ENCODE results near the gene OVCA2.

The OVCA2 gene

GRCh38 chr17:2041561-2042389 lies at the start of gene OVCA2:
Gene OVCA2, plus strand, starts transcription at chr17:2042022. Its CDS starts 26 bp downstream, at chr17:2042048.
- peak; percentile 96 for DNase-seq (ENCODE audit: low spot score)
- Mint-ChIP-seq H3K27me3 (ENCODE audit: low read depth) (no peaks in the 10 kb centered on the region), H3K36me3 (ENCODE audit: low read depth) (peaks cover 21% of the 10 kb centered on the region), H3K9me3 (no peaks in the 10 kb centered on the region), H3K27ac (peak within 1 kb of the TSS; percentile 94), H3K4me1 (ENCODE audit: low read depth) (peaks cover 11% of the 10 kb centered on the region), H3K4me3 (peak within 1 kb of the TSS; percentile 94)

DNA sequence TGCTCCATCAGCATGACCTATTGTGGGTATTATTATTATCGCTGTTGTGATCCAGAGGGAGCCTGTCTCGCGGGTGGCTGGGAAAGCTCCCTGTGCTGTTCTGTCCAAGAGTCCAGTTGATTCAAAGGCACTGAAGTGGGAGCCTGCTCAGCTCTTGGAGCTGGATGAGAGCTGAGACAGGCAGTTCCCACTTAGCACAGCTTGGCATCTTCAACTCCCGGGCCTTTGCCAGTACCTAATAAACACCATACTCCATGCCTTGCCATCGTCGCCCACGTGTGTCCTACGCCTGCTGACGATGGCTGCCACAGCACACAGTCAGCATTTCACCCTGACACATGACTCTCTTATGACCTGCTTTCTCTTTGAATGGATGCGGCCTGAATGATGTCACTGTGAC lies 49.3 kb upstream of the OVCA2 start:
- Mint-ChIP-seq H3K36me3 (ENCODE audit: low read depth) (no peaks in the 10 kb centered on the region), H3K27ac (no peak overlapping the region), H3K27me3 (ENCODE audit: low read depth) (peaks cover 32% of the 10 kb centered on the region), H3K9me3 (no peaks in the 10 kb centered on the region), H3K4me3 (no peak overlapping the region), H3K4me1 (ENCODE audit: low read depth) (no peaks in the 10 kb centered on the region)
- DNase-seq (ENCODE audit: low spot score): no peak

- no peaks in the 10 kb centered on the region for H3K4me1 Mint-ChIP-seq (ENCODE audit: low read depth)
- H3K9me3 Mint-ChIP-seq: no peaks in the 10 kb centered on the region
- no peak for DNase-seq (ENCODE audit: low spot score)
- peaks cover 40% of the 10 kb centered on the region for H3K27me3 Mint-ChIP-seq (ENCODE audit: low read depth)
- no peak overlapping the region for H3K27ac Mint-ChIP-seq
- H3K36me3 Mint-ChIP-seq (ENCODE audit: low read depth): no peaks in the 10 kb centered on the region
- no peak overlapping the region for H3K4me3 Mint-ChIP-seq
Measured at GRCh38 chr17:1994707-1995106, 47.1 kb upstream of the OVCA2 start.

- Mint-ChIP-seq H3K4me1 (ENCODE audit: low read depth) (no peaks in the 10 kb centered on the region), H3K9me3 (no peaks in the 10 kb centered on the region), H3K27ac (no peak overlapping the region), H3K27me3 (ENCODE audit: low read depth) (peaks cover 43% of the 10 kb centered on the region), H3K36me3 (ENCODE audit: low read depth) (no peaks in the 10 kb centered on the region), H3K4me3 (no peak overlapping the region)
- DNase-seq (ENCODE audit: low spot score): no peak
Measured at GRCh38 chr17:1995321-1995892, 46.4 kb upstream of the OVCA2 start.

DNA sequence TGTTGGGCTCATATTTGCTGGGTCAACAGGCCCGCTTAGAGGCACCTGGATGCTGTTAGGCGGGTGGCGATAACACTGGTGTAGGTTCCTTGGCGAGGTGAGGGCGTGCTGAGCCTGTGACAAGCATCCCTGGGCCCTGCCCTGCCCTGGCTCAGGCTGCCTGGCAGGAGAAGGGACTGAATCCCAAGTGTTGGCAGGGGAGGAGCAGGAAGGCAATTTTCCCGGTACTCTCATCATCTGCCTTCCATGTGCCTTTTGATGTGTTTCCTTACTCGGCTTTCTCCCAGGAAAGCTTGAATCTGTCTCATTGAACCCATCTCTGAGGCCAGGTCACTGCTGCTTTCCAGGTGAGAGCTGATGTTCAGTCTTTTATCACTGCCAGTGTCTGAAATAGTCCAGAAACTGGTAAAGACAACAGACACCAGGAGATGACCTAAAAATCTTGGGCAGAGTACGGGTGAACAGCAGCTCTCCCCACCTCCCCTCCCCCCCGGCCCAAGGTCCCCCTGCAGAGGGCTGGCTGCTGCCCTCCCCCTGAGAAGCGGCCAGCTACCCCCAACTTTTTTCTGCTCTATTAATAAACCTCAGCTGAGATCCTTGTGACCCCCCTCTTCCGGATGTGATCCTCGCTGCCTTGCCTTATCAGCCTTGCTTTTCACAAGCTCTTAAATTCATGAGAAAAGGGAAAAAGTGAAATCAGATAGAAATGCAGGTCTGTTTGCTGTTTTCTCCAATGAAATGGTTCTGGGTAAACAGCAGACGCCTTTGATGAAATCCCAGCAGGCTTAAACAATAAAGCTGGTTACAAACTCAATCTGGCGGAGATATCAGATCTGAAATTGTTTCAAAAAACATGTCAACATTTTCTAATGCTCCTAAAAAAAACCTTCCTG lies 45.7 kb upstream of the OVCA2 start:
- DNase-seq (ENCODE audit: low spot score): no peak
- H3K27ac Mint-ChIP-seq: no peak overlapping the region
- H3K4me1 Mint-ChIP-seq (ENCODE audit: low read depth): no peaks in the 10 kb centered on the region
- no peak overlapping the region for H3K4me3 Mint-ChIP-seq
- peaks cover 44% of the 10 kb centered on the region for H3K27me3 Mint-ChIP-seq (ENCODE audit: low read depth)
- no peaks in the 10 kb centered on the region for H3K9me3 Mint-ChIP-seq
- no peaks in the 10 kb centered on the region for H3K36me3 Mint-ChIP-seq (ENCODE audit: low read depth)

- DNase-seq (ENCODE audit: low spot score): no peak
- Mint-ChIP-seq H3K9me3 (no peaks in the 10 kb centered on the region), H3K27me3 (ENCODE audit: low read depth) (peaks cover 44% of the 10 kb centered on the region), H3K4me1 (ENCODE audit: low read depth) (no peaks in the 10 kb centered on the region), H3K4me3 (no peak overlapping the region), H3K27ac (no peak overlapping the region), H3K36me3 (ENCODE audit: low read depth) (no peaks in the 10 kb centered on the region)
Measured at GRCh38 chr17:1996800-1997288, 45.0 kb upstream of the OVCA2 start.

DNA sequence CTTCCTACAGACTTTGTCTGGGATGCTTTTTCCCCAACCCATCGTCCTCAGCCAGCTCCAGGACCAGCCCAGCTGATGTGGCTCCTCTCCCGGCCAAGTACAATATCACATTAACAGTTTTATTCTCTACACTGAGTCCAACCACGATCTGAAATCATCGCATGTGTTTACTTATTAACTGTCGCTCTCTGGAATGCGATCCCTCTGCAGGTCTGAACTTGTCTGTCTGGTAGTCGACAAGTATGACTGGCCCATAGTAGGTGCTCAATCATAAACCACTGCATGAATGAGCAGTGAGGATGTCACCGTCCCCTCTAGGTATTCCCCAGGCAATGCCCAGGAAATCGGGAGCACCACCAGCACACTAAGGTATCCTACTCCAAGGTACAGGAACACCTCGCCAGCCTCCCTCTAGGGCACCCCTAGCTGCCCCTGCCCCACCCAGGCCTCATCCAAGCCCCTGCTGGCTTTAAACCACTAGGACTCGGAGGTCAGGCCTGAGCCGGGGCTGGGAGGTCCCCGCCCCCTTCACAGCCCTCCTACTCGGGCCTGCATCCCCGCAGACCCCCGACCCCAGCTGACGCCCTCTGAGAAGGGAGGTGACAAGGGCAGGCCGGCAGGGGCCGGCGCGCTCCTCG lies 44.4 kb upstream of the OVCA2 start:
- Mint-ChIP-seq H3K4me3 (no peak overlapping the region), H3K27ac (no peak overlapping the region), H3K36me3 (ENCODE audit: low read depth) (no peaks in the 10 kb centered on the region), H3K9me3 (no peaks in the 10 kb centered on the region), H3K27me3 (ENCODE audit: low read depth) (peaks cover 44% of the 10 kb centered on the region), H3K4me1 (ENCODE audit: low read depth) (no peaks in the 10 kb centered on the region)
- no peak for DNase-seq (ENCODE audit: low spot score)

DNA sequence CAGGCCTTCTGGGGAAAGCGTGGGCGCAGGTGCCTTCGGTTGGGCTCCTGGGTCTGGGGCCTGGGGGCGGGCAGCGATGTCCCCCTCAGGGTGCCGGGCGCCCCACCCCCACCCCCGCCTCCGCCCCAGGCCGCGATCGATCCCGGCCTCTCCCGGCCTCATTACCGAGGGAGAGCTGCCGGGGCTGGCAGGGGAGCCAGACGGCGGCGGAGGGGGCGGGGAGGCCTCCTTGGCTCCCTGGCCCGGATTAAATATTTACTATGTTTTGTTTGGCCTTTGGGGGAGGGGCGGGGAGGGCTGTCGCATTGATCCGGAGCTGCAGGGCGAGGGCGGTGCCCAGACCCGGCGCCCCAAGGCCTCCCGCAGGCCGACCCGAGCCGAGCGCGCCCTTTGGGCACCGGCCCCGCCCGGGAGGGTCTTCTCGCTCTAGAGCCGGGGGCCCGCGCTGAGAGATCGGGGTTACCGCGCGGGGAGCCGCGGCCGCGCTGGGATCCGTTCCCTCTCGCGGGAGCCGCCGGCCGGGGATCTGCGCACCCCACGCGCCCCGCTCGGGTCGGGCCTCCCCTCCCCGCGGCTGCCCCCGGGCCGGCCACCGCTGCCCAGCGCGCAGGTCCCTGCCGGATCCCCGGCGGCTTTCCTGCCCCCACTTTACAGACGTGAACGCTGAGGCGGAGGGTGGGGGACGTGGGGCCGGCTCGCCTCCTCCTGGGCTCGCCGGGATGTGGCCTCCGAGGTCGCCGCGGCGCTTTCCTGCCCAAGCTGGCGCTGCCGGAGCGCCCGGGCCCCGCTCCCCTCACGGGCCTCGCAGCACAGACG lies 43.7 kb upstream of the OVCA2 start:
- DNase-seq (ENCODE audit: low spot score): no peak
- Mint-ChIP-seq H3K27me3 (ENCODE audit: low read depth) (peaks cover 44% of the 10 kb centered on the region), H3K9me3 (no peaks in the 10 kb centered on the region), H3K4me1 (ENCODE audit: low read depth) (no peaks in the 10 kb centered on the region), H3K27ac (no peak overlapping the region), H3K4me3 (no peak overlapping the region), H3K36me3 (ENCODE audit: low read depth) (no peaks in the 10 kb centered on the region)

DNA sequence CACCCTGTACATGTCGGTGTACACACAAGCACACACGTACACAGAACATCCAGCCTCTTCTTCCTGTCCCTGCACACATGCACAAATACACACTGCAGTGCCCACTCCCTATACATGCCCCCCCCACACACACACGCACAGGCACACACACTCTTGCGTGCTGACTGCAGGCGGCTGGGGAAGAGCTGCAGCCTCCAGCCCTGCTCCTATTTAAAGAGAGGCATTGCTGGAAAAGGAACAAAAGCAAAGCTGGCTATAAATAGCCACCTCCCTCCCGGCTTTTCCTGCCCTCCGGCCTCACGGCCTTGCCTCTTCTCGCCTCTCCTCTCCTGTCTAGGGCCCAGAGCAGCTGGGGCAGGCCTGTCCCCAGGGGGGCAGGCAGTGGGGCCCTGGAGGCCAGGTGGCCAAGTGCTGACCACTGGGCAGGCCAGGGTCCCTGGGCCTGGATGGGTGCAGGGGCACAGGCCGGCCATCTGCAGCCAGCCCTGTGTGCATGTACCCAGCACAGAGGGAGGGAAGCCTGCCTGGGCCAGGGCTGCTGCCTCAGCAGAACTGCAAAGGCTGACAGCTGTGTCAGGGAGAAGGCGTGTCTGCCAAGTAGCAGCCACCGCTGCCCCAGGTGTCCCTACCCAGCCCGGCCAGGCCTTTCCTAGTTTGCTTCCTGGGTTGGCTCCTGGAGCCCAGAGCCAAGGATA lies 42.1 kb upstream of the OVCA2 start:
- Mint-ChIP-seq H3K9me3 (no peaks in the 10 kb centered on the region), H3K4me1 (ENCODE audit: low read depth) (no peaks in the 10 kb centered on the region), H3K27ac (no peak overlapping the region), H3K36me3 (ENCODE audit: low read depth) (no peaks in the 10 kb centered on the region), H3K27me3 (ENCODE audit: low read depth) (peaks cover 41% of the 10 kb centered on the region), H3K4me3 (no peak overlapping the region)
- no peak for DNase-seq (ENCODE audit: low spot score)

DNA sequence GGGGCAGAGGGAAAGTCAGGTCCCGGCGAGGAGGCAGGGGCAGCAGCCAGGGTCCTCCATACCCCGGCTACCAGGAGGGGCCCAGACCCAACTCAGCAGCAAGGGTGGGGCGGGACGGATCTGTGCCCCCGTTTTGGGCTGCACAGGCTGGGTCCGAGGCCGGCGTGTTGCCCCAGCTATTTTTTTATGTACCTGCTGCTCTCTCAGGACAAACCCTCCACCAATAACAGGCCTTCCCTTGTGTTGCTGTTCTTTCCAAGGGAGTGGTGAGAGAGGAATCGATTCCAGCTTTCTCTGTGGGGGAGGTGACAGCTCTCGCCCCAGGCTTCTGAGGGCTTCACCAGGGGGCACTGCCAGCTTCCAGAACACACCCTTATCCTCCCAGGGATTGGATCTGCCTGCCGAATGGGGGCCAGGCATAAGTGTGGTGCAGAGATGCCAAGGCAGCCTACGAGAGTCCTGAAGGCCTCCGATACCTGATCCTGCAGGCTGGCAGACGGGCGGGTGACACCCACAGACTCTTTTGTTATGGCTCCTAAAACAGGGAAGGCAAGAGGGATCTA lies 39.0 kb upstream of the OVCA2 start:
- Mint-ChIP-seq H3K4me1 (ENCODE audit: low read depth) (no peaks in the 10 kb centered on the region), H3K36me3 (ENCODE audit: low read depth) (no peaks in the 10 kb centered on the region), H3K9me3 (no peaks in the 10 kb centered on the region), H3K4me3 (no peak overlapping the region), H3K27me3 (ENCODE audit: low read depth) (peaks cover 16% of the 10 kb centered on the region), H3K27ac (no peak overlapping the region)
- DNase-seq (ENCODE audit: low spot score): no peak

GRCh38 chr17:2003525-2003924 lies 38.3 kb upstream of the OVCA2 start:
- H3K27me3 Mint-ChIP-seq (ENCODE audit: low read depth): peaks cover 16% of the 10 kb centered on the region

DNA sequence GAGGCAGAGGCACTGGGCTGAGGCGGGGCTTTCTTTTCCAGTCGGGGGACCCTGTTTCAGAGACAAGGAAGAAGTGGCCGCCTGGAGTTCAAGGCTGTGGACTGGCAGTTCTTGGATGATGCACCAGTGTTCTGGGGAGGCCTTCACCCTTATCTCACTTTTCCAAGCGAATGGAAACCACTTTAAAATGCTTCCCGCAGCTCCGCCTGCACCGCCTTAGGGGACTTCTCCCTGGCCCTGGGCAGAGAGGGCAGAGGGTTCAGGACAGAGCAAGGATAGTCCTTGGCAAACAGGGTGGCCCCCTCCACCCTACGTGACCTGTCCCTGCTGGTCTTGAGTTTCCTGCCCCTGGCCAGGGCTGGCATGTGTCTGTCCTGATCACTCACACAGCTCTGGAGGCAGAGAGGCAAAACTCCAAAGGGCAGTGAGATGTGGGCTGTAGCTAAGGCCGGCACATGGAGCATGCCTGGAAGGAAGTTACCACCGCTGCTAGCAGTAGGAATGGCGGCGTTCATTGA lies 37.3 kb upstream of the OVCA2 start:
- Mint-ChIP-seq H3K36me3 (ENCODE audit: low read depth) (no peaks in the 10 kb centered on the region), H3K4me1 (ENCODE audit: low read depth) (no peaks in the 10 kb centered on the region), H3K4me3 (no peak overlapping the region), H3K27me3 (ENCODE audit: low read depth) (peaks cover 9% of the 10 kb centered on the region), H3K27ac (no peak overlapping the region), H3K9me3 (no peaks in the 10 kb centered on the region)
- DNase-seq (ENCODE audit: low spot score): no peak

More at GRCh38 chr17:2003525-2003924, 38.3 kb upstream of the OVCA2 start:
- H3K27ac Mint-ChIP-seq: no peak overlapping the region
- no peak for DNase-seq (ENCODE audit: low spot score)
- no peaks in the 10 kb centered on the region for H3K36me3 Mint-ChIP-seq (ENCODE audit: low read depth)
- H3K4me1 Mint-ChIP-seq (ENCODE audit: low read depth): no peaks in the 10 kb centered on the region
- no peaks in the 10 kb centered on the region for H3K9me3 Mint-ChIP-seq
- no peak overlapping the region for H3K4me3 Mint-ChIP-seq
